ENCODE data around the gene NFATC1. TPM values are rescaled to one million over a fixed set of nuclear protein-coding genes. Genes with fewer than 3 reads are reported as not detected.

Gene NFATC1
- total RNA-seq, 1 donor from 2014 or later = 18.5 TPM

DNA sequence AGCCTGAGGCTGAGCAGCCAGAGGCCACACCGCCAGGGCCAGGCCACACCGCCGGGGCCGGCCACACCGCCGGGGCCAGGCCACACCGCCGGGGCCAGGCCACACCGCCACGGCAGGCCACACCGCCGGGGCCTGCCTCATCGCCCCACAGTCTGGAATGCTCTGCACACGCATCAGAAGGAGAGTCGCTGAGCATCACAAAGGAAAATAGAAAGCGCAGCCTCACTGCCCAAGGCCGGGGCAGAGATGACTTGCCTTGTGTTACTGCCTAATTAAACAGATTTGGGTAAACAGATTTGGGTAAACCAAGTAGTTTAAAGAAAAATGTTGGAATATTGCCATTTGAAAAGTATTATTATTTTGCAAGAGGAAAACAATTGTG lies 10.4 kb upstream of the NFATC1 start:
- ATAC-seq = no peak
- peak; percentile 11 for DNase-seq (ENCODE audit: missing footprints)
- intact Hi-C loops (cut with DNase I) = no loop called here

DNA sequence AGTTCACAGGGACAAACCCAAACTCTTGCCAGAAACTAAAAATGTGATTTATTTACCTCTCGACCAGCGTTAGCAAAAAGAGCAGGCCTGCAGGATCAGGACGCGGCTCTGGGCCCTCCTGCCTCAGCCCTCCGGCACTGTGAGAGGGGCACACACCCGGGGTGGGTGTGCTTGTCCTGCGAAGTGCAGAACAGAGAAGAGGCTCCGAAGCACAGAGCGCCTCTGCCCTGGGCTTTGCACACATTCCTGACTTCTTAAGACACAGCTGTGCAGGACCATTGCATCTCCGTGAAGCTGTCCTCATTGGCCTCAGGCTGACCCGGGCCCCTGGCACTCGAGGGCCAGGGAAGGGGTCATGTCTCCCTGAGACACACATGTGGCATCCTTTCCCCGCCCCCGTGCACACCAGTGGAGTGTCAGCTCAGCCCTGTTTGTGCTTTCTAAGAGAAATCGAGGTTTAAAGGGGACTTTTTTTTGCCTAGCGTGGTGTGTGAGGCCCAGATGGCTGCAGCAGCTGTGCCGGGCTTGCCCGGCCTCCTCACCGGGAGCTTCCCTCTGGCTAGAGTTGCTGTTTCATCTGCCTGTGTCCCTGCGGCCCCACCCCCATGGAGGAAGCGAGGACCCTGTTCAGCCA lies 9.9 kb upstream of the NFATC1 start:
- peak; percentile 63 for DNase-seq (ENCODE audit: missing footprints)
- ATAC-seq = no peak
- intact Hi-C loops (cut with DNase I) = no loop called here

DNA sequence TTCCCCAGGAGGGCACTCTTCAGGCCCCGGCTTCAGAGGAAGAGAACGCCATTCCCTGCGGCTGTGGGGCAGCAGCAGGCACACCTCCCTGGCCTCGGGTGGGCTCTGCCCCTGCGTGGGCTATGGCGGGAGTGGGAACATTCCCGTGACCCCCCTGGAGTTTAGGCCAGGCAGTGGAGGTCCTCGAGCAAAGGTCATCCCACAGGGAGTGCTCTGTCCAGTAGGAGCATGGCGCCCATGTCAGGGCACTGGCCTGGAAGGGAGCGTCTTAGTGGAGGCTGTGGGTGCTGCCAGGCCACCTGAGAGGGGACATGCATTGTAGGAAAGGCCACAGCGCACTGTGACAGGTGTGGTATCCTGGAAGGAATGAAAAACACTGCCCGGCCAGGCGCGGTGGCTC lies 9.2 kb upstream of the NFATC1 start:
- intact Hi-C loops (cut with DNase I) = no loop called here
- ATAC-seq = no peak
- DNase-seq (ENCODE audit: missing footprints) = no peak

DNA sequence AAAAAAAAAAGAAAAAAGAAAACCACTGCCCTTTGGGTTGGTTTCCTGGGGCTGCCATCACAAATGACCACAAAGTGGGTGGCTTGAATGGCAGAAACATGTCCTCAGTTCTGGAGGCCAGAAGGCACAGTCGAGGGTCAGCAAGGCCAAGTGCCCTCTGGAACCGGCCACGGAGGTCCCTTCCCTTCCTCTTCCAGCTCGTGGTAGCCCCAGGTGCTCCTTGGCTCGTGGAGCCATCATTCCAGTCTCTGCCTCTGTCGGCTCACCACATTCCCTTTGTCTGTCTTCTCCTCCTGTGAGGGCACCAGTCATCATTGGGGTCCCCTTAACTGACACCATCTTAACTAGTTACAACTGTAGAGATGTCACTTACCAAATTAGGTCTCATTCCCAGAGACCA lies 8.5 kb upstream of the NFATC1 start:
- intact Hi-C loops (cut with DNase I) = no loop called here
- DNase-seq (ENCODE audit: missing footprints) (peak; percentile 26), ATAC-seq (no peak)

DNA sequence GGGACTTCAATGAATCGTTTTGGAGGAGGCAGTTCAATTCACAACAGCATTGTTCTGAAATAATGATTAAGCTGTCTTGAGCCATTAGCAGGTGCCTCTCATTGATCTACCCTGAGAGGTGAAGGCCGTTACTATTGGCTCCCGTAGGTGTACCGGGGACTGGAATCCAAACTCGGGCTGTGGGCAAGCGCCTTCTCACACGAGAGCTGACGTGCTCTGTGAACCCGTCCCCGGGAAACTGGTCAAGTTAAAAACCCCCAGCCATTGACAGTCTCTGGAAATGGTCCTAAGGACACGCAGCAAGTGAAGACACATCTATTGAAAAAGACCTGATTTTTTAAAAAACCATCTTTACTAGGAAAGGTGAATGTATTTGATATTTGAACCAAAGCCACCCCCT lies 8.1 kb upstream of the NFATC1 start:
- no peak for ATAC-seq
- DNase-seq (ENCODE audit: missing footprints) = peak; percentile 5
- intact Hi-C loops (cut with DNase I) = no loop called here

DNA sequence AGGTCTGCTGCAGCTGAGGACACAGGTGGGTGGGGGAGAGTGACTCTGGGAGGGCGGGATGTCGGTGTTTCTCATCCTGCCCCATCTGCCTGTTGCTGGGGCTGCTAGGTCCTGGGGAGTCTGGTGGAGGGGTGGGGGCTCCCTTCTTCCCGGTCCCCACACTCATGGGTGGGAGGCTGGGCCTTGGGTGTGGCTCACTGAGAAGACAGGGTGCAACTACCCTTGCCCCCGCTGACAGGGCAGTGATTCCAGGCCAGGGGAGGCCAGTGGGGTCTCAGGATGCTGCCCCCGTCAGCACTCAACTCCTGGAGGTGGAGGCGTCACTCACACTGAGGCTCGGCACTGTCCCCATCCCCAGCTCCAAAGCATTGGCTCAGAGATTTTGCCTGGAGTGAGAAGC lies 7.7 kb upstream of the NFATC1 start:
- intact Hi-C loops (cut with DNase I) = no loop called here
- DNase-seq (ENCODE audit: missing footprints) = peak; percentile 16
- no peak for ATAC-seq

DNA sequence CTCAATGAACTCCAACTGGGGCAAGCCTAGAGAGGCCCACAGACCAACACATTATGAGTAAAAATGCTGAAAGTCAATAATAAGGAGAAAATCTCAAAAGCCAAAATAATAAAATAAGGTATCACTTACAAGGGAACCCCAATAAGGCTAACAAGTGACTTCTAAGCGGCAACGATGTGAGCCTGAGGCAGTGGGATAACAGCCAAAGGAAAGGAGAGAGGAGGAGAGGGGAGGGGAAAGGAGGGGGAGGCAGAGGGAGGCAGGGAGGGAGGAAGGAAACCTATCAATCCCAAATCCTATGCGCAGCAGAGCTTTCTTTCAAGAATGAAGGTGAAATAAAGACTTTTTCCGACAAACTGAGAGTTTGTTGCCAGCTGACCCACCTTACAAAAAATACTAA lies 6.0 kb upstream of the NFATC1 start:
- DNase-seq (ENCODE audit: missing footprints) = no peak
- intact Hi-C loops (cut with DNase I) = loop anchor here (5.0 kb wide), 1 partner anchor 322 kb away; the partner anchor contains the start of gene ATP9B
- ATAC-seq = no peak

DNA sequence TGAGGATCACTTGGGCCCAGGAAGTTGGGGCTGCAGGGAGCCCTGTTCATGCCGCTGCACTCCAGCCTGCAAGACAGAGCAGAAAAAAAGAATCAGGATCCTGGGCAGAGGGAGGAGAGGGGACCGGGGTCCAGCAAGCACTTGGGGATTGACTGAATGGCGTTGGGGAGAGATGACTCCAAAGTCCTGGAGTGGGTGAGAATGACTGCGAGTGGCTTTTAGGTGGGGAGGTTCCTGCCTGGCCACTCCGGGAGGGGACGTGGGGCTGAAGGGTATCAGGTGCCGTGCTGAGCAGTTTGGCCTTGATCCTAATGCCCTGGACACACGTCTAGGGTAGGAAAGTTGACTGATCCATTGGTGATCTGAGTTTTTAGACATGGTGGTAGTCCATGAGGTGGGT lies 3.5 kb upstream of the NFATC1 start:
- intact Hi-C loops (cut with DNase I) = loop anchor here (2.0 to 5.0 kb wide), 3 partner anchors 67 to 325 kb away; partner anchors contain the start of gene ATP9B
- no peak for ATAC-seq

DNA sequence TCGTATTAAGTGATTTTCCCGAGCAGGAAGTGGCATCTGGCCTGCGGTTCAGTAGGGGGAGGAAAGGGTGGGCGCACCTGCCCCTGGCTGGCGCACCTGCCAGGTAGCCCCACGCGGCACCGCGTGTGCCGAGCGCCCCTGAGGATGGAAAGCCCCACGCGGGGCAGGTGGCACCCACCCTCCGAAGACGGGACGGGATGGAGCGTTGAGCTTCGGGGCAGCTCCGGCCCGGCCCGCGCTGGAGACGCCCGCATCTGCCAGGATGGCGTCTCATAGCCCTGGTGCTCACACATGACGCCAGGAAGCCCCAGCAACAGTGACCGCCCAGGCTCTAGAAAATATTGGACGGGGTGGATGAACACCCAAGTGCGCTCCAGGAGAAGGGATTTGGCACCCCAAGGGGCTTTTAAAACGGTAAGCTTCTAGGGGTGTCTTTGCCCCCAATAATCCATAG lies 2.5 kb upstream of the NFATC1 start:
- intact Hi-C loops (cut with DNase I) = loop anchor here (2.0 to 5.0 kb wide), 3 partner anchors 66 to 326 kb away; partner anchors contain the start of gene ATP9B
- DNase-seq (ENCODE audit: missing footprints) = peak; percentile 70
- ATAC-seq = no peak

More for the DNA sequence above, 3.5 kb upstream of the NFATC1 start:
- DNase-seq (ENCODE audit: missing footprints) = peak; percentile 6

DNA sequence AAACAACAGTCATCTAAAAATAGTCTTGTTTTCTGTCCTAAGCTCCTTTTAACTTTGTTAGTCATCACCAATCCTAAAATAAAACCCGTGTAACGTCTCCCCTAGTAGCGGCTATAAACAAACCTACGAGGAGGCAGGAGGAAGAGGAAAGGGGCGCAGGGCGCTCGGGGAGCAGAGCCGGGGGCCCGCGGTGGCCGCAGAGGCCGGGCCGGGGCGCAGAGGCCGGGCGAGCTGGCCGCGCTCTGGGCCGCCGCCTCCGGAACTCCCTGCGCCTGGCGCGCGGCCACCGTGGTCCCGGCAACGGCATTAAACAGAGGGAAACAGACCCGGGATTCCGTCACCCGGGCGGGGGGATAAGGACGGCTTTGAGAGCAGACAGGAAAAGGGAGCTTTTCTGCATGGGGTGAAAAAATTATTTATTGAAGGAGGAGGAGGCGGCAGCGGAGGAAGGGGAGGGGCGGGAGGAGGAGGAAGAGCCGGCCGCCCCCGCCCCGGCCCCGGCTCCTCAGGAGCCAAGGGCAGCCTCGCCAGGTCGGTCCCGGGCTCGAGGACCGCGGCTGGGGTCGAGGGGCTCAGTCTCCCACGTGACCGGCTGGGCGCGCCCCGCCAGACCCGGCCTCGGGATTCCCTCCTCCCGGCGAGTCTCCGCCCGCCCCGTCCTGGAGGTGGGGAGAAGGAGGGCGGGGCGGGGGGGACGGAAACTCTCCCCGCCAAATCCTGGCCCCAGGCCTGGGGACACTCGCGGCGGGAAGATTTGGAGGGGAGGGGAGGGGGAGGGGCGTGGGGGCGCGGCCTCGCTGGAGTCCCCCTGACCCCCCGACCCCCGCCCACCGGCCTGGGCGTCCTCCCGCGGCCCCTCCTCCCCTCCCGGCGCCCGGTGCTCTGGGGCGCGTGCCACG lies 1.8 kb upstream of the NFATC1 start:
- DNase-seq (ENCODE audit: missing footprints) = peak; percentile 97
- ATAC-seq = peak; percentile 81
- intact Hi-C loops (cut with DNase I) = loop anchor here (2.0 to 5.0 kb wide), 3 partner anchors 65 to 327 kb away; partner anchors contain the start of gene ATP9B

DNA sequence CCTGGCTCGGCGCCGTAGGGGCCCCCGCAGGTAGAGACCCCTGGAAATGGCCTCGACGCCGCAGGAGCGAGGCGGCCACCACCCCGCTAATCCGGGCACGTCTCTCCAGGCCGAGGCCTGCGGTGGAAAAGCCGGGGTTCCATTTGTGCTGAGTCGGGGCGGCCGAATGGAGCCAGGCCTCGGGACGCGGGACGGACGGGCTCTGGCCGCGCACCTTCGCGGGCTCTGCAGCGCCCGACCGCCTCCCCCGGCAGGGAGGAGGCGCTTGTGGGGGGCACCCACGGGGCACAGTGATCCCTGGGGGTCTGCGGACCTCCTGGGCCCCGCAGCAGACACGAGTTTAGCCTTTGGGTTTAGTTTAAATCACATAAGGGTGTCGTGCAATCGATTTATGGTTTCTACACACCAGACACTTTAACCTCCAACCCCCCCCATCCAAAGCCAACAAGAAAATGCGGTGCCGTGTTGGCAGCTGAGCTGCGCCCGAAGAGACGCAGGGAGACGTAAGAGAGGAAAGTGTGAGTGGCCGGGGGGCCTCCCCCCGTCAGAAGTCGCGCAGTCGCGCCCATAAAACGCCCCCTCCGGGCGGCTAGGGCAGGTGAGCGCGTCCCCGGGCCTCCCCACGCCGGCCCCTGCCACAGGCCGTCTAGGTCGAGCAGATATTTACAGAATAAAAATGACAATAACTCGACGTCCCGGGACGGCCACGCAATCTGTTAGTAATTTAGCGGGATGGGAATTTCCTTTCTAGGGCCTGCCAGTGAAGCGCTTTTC lies 1.0 kb upstream of the NFATC1 start:
- DNase-seq (ENCODE audit: missing footprints) = peak; percentile 73
- intact Hi-C loops (cut with DNase I) = loop anchor here (5.0 kb wide), 2 partner anchors 133 to 327 kb away; partner anchors contain the start of gene ATP9B
- peak; percentile 17 for ATAC-seq

DNA sequence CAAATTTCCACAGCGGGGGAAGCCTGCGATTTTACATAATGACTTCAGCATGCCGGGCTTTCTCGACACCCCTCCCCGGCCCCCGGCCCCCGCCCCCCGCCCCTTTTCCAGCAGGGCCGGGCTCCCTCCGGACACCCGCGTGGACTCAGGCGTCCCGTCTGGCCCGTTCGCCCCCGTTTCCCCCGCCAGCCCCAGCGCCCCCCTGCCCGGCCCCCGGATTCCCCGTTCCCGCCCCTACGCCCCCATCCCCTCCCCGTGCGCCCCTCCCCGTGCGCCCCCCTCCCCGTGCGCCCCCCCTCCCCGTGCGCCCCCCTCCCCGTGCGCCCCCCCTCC lies 456 bp upstream of the NFATC1 start:
- ATAC-seq (no peak), DNase-seq (ENCODE audit: missing footprints) (peak; percentile 5)
- intact Hi-C loops (cut with DNase I) = loop anchor here (5.0 kb wide), 1 partner anchor 132 kb away; no protein-coding TSS in a partner anchor

DNA sequence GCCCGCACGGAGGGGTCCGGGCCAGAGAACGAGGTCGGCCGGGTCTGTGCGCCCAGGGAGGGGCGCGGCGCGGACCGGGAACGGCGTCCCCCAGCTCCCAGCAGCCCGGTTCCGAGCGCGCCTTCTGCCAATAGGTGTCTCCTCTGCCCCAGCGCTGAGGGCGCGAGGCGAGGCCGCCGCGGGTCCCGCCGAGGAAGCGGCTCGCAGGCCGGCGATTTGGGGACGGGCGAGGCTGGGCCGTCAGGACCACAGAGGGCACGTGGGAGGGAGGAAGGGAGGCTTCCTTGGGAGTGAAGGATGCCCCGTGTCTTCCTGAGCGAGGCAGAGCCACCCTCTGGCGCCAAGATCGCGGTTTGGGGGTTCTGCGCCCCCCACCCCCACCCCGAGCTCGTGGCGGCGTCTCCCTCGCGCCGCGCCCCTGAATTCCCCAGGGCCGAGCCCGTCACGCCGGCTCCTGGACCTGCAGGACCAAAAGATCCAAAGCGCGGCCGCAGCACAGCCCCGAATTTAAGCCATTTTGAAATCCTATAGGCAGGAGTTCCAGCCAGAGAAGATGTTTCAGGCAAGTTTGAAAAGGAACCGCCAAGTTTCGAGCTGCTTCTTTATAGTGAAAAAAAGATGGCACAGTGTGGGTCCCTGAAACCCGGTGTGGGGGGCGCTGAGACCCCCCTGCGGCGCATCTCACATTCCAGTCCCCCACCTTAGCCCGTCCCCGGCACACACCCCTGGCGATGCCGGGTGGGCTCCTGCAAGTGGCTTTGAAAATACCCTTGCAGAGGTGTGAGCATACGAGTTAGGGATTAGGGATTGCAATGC lies 909 bp downstream of the NFATC1 start:
- DNase-seq (ENCODE audit: missing footprints) (peak; percentile 84), ATAC-seq (peak; percentile 21)
- intact Hi-C loops (cut with DNase I) = loop anchor here (5.0 kb wide), 1 partner anchor 131 kb away; no protein-coding TSS in a partner anchor

DNA sequence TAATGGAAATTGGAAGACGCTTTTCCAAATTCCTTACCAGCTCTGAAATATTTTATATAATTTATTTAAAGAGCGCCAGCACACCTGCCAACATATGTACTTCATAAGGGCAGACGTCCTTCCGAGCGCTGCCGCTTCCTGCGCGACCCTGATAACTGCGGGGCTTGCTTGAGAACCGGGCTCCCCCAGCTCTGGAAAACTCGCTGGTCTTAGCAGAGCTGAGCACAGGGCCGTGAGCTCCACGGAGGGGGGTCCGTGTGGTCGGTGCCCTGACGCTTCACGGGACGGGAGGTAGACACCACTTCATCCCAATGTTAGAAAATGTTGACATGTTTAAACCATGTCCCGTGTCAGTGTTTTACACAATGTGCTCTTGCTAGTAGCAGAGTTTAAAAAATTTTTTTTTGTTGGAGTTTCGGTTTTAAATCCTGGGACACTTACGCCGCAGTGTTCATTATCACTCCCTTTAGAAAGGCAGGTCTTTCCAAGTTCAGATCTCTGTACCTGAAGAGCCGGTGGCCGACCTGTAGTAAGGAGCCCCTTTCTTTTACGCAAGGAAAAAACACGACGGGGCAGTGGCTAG lies 1.6 kb downstream of the NFATC1 start:
- DNase-seq (ENCODE audit: missing footprints) = peak; percentile 67
- ATAC-seq = no peak
- intact Hi-C loops (cut with DNase I) = loop anchor here (5.0 kb wide), 1 partner anchor 130 kb away; no protein-coding TSS in a partner anchor

DNA sequence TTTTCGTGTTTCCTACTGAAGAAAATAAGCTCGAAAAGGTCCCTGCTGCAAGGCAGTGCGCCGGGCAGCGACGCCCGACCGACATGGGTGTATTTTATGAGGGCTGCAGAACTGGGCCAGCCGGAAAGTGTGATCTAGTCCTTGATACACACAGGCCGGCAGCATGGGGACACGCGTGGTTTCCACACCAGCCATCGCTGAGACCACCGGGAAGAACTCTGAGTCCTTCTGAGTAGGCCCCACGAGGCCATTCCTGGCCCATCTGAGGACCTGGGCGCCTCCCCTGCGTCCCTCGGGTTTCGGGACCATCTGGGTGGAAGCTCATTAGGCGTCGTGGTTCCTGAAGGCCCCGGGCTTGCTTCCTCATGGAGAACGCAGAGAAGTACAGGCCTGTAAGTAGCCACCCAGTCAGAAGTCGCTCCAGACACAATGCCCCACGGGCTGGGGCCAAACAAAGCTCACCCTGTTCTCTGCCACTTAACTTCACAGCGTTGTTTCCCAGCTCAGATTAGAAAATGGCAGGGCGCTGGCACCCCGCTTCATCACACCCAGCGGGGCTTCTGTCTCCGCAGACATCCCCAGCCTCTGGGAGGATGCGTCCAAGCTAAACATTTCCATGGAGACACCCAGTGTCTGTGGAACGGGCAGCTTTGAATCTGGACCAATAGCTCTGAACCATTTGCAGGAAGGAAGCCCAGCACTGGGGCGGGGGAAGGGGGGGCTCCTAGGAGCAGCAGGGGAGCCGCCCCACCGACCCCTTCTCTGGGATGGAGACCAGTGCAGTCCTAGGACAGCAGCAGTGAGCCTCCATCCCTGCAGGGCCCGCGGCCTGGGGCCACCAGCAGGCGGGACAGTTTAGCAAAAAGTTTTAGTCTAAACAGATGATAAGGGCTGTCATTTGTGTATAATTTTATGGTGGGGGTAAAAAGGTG lies 2.4 kb downstream of the NFATC1 start:
- DNase-seq (ENCODE audit: missing footprints) (peak; percentile 64), ATAC-seq (no peak)
- intact Hi-C loops (cut with DNase I) = loop anchor here (5.0 kb wide), 1 partner anchor 129 kb away; no protein-coding TSS in a partner anchor

DNA sequence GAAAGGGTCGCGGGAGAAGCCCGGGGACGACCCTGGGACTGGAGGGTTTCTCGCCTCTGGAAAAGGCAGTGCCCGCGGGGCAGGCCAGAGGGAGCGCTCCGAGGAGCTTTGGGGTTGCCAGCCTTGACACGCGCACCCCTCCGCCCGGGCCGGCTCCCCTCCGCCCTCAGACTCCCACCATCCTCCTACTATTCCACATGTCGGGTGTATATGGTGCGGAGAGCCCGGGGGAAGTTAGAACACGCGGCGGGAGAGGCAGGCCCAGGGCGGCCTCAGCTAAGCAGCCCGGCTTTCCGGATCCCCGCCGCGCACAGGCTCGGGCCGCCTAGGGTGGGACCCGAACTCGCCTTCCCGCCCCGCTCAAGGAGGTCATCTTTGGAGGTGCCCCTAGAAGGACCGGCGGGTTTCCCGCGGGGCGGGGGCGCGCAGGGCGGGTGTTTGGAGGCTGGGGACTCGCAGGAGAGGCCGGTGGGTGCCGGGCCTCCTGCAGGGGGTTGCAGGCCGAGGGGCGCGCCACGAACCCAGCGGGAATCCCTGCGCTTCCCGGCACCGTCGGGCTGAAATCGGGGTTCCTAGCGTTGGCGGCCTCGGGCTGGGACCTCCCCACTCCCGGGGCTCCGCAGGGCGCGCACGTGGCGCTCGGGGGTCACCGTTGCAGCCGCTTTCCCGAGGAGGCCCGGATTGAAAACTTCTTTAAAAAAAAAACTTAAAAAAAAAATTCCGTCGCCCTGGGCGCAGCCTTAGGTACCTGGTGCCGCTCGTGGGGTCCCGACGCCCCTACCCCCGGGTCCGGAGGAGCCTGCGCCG lies 3.7 kb downstream of the NFATC1 start:
- peak; percentile 75 for DNase-seq (ENCODE audit: missing footprints)
- no peak for ATAC-seq
- intact Hi-C loops (cut with DNase I) = loop anchor here (5.0 kb wide), 1 partner anchor 128 kb away; no protein-coding TSS in a partner anchor
